Activated CD4-positive, alpha-beta T cell treated with anti-CD3 and anti-CD28 coated beads, Interleukin-10, Interleukin-2, amounts not matched to agents 100 ng/mL and 50 ng/mL, durations not matched to agents 16 hours and 8 hours (primary cell): ENCODE results near the gene TMEM129.

Experiments used
- DNase-seq: peaks from one replicate; pipeline ENCODE4 v3.0.0-alpha.2; 2020

TMEM129 gene

GRCh38 chr4:1744552-1744951, 23.4 kb upstream of the TMEM129 start:
- no peak for DNase-seq

DNA sequence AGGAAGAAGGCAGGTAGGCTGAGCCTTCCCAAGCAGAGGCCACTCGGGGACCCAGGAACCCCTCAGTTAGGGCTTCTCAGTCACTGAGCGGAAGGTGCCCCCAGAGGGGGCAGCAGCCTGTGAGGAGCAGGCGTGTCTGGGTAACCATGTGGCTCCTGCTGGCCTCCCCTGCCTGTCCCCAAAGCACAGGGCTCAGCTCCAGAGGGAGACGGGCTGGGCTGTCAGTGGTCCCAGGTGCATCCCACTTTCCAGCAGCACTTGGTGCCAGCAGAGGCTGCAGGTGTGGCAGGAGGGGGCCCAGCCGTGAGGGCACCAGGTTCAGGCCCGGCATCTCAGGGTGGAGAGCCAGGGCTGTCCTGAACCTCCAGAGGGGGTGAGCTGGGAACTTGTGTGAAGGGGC, 22.9 kb upstream of the TMEM129 start:
- no peak for DNase-seq

- no peak for DNase-seq
Observed at GRCh38 chr4:1743551-1743950, 22.4 kb upstream of the TMEM129 start.

GRCh38 chr4:1741208-1741607, 20.1 kb upstream of the TMEM129 start:
- DNase-seq = no peak

GRCh38 chr4:1740021-1740545, 19.0 kb upstream of the TMEM129 start:
- no peak for DNase-seq

- DNase-seq = no peak
Observed at GRCh38 chr4:1739358-1739757, 18.2 kb upstream of the TMEM129 start.

- no peak for DNase-seq
Observed at GRCh38 chr4:1738410-1738809, 17.3 kb upstream of the TMEM129 start.

GRCh38 chr4:1737666-1738065, 16.5 kb upstream of the TMEM129 start:
- no peak for DNase-seq

DNA sequence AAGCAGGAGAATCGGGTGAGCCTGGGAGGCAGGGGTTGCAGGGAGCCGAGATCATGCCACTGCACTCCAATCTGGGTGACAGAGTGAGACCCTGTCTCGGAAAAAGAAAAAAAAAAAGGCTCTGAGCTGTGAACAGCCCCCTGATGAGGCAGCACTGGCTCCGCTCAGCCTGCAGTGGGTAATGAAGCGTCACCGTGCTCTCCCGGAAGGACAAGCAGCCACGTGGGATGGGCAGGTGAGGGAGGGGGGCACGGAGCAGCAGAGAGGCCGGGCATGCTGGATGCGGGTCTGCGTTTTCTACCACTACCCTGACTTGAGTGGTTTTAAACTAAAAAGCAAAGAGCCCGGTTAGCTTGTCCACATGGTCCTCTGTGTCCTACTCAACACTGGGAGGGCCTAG, 15.7 kb upstream of the TMEM129 start:
- DNase-seq = no peak

DNA sequence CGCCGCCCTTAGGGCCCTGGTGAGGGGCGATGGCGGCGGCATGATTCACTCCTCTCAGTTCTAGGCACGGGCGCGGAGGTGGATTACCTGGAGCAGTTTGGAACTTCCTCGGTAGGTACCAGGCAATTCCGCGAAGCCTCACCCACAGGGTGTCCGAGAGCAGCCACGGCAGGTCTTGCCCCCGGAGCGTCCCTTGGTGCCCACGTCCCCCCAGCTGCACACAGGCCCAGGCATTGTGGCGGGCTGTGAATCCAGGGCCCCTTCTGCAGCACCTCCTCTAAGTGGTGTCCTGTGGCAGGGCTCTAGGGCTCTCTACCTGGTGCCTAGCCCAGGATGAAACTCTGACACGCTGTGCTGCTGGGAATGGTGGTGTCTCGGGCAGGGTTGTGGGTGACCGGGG, 14.1 kb upstream of the TMEM129 start:
- no peak for DNase-seq

DNA sequence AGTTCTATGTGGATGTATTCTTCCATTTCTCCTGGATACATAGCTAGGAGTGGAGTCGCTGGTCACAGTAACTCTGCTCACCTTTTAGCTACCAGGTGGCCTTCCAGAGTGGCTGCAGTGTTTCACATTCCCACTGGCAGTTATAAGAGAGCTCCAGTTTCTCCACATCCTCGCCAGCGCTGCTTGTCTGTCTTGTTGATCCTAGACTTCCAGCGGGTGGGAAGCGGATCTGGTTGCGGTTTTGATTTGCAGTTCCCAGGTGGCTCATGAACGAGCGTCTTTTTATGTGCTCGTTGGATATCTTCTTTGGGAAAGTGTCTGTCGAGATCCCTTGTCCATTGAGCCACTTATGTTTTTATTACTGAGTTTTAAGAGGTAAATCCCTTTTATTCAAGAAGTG, 11.8 kb upstream of the TMEM129 start:
- DNase-seq = no peak

- peak; percentile 71 for DNase-seq
Observed at GRCh38 chr4:1731180-1731579, 10.1 kb upstream of the TMEM129 start.

DNA sequence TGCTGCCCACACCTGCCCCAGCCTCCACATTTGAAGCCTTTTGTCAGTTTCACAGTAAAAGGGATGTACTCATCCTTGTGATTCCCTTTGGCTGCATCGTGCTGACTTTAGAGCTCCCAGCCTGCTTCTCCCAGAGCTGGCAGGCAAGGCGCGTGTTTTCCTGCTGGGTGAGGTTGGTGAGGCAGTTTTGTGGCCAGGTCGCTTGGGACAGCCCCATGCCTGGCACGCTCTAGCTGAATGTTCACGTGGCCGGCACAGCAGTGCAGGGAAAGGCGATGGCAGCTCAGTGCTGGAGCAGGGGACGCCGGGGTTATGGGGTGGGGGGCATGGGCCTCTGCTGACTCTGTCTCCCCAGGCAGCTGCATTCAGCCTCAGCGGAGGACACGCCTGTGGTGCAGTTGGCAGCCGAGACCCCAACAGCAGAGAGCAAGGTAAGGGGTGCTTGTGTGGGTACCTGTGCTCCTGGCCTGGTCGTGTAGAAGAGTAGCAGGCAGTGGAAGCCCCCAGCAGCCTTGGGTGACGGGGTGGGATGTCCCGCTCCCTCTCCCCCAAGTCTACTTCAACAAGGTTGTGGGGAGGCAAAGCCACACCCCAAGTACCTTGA, 9.5 kb upstream of the TMEM129 start:
- DNase-seq = no peak

- no peak for DNase-seq
Observed at GRCh38 chr4:1728061-1728980, 7.2 kb upstream of the TMEM129 start.

- no peak for DNase-seq
Observed at GRCh38 chr4:1727117-1728031, 6.3 kb upstream of the TMEM129 start.

DNA sequence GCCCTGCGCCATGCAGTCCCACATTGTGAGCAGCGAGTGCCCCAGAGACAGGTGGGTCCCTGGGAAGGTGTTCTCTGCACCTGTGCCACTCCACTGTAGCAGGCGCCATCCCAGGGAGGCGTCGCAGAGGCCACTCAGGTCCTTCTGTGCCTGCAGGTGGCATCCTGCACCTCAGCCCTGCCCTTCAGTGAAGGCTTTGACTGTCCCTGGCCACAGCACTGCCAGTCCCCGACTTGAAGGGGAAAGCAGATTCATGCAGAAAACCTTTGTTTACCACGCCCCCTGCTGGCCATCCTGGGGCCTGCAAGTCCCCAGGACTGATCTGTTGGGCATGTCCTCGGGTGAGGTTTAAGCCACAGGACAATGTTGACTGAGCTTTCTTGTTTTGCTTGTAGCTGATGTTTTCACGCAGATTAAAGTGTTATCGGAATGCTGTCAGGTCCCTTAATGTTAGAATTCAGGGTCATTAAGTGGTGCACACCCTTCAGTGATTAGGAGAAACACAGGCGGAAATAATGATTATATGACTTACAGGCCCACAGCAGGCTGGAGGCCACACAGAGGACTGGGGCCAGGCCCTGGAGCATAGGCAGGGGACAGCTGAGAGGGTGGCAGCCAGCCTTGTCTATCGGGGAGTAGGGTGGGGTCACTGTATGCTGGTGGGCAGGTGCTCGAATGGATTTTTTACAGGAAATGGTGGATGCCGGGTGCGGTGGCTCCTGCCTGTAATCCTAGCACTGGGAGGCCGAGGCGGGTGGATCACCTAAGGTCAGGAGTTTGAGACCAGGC, 5.2 kb upstream of the TMEM129 start:
- peak; percentile 87 for DNase-seq

GRCh38 chr4:1725521-1725920, 4.4 kb upstream of the TMEM129 start:
- DNase-seq = no peak

DNA sequence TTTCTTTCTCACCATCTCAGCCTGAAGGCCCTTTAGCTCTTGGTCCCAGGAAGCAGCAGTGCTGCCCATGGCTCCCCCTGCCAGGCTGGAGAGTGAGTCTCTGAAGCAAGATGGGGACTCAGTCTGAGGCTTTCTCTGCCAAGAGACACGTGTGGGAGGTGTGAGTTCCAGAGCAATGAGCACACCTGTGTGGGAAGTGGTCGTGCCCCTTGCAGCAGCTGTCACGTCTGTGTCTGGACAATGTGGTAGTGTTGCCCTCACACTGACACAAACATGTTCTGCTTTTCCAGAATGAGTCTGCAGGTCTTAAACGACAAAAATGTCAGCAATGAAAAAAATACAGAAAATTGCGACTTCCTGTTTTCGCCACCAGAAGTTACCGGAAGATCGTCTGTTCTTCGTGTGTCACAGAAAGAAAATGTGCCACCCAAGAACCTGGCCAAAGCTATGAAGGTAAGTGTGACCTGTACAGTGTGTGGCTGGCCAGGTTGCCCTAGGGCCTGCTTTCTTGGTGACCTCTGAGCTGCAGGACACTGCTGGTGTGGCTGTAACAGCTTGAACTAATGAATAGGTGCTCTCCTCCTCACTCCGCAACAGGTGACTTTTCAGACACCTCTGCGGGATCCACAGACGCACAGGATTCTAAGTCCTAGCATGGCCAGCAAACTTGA, 2.1 kb upstream of the TMEM129 start:
- DNase-seq = peak; percentile 67

DNA sequence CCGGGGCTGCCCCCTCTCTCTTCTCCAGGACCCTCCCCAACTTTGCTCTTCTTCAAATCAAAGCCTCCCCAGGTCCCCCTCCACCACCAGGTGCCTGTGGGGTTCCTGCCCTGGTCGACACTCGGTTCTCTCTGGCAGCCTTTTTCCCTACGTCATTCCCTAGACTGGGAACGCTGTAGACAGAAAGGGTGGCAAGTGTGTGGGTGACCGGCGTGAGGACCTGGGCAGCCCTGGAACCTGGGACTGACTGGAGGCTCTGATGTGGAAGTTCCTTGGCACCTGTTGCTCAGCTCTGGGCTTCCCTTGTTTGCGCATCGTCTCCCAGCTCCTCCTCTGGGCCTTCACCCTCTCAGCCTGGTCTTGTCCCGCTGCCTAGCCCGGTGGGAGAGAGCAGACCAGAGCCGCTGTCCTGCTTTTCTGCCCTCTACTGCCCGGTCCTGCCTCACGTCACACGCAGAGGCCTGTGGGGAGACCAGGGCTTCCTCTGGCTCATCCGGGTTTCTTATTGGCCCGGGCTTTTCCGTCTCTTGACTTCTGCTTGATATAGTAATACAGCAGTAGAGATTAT, 1.5 kb upstream of the TMEM129 start:
- no peak for DNase-seq

DNA sequence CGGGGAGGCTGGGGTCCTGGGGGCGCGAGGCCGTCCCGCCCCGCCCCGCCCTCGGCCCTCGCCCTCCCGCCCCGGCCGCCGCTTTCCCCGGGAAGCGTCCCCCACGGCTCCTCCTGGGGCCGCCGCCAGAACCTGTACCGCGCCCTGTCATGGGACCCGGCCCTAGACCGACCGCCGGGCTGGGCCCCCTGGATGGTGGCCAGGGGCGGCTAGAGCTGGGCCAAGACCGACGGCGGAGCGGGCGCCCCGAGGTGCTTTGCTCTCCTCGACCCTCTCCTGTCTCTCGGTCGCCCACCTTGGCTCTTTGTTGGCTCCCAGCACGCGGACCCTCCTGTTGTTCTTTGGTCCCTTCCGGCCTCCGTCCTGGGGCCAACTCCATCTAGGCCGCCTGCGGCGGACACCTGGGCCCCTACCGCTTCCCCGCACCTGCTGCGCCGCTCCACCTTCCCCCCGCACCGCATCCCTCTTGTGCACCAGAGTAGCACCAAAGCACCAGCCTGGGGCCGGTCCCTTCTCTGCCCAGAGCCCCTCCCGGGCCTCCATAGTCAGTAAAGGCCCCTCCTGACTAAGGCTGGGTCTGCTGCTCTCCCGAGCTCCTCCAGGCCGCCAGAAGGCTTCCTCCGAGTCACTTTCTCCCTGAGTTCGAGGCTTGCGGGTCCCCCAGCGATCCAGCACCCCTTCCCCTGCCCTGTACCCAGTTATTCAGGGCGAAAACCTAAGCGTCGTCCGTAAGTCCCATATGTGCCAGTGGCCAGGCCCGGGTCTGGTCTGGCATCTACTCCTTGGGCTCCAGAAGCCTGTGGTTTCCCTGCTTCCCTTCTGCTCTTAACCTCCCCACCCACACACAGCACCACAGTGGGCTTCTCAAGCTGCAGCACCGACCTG, 785 bp upstream of the TMEM129 start:
- no peak for DNase-seq
